Gastroesophageal sphincter (tissue), 3 donors: ENCODE results near the gene LDLRAD4.

Experiments used
- EP300 ChIP-seq: sonication (generic); formaldehyde crosslinking; IDR thresholded peaks from one replicate; pipeline ENCODE4 v1.6.1; 2017; ENCODE audit warnings: antibody characterized with exemption, mild to moderate bottlenecking
- POLR2A ChIP-seq, 2 donors: fragments of 450-650 bp; IDR thresholded peaks; one replicate each; pipeline ENCODE4 v1.6.1; 2017; ENCODE audit warnings: antibody characterized with exemption in 2 of 2, mild to moderate bottlenecking in 2 of 2, moderate library complexity in 1 of 2
- POLR2AphosphoS5 ChIP-seq: sonication (generic); formaldehyde crosslinking; IDR thresholded peaks from one replicate; pipeline ENCODE4 v1.6.1; 2017; ENCODE audit warnings: antibody characterized with exemption
- TF ChIP-seq, protein P1 (sequence below), 4 experiments: fragments of 200-600 bp in 2 of 4; fragments of 450-650 bp in 2 of 4; sonication (generic) in 1 of 4; IDR thresholded peaks; one replicate each; pipeline ENCODE4 v1.5.1; 2017 to 2019; ENCODE audit warnings: antibody characterized with exemption in 4 of 4, mild to moderate bottlenecking in 2 of 4, moderate library complexity in 2 of 4

DNA sequence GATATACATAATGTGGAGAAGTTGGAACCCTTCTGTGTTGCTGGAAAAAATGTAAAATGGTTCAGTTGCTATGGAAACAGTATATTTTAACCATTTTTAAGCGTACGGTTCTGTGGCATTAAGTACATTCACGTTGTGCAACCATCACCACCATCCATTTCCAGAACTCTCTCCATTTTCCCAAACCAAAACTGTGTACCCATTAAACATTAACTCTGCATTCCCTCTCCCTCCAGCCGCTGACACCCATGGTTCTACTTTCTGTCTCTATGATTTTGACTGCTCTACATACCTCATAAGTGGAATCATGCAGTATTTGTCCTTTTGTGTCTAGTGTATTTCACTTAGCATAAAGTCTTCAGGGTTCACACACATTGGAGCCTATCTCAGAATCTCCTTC, 67.3 kb downstream of the LDLRAD4 start:
- no peak for TF ChIP-seq POLR2A (IDR thresholded peaks at IDR 0.05)
- TF ChIP-seq, protein P1, sequence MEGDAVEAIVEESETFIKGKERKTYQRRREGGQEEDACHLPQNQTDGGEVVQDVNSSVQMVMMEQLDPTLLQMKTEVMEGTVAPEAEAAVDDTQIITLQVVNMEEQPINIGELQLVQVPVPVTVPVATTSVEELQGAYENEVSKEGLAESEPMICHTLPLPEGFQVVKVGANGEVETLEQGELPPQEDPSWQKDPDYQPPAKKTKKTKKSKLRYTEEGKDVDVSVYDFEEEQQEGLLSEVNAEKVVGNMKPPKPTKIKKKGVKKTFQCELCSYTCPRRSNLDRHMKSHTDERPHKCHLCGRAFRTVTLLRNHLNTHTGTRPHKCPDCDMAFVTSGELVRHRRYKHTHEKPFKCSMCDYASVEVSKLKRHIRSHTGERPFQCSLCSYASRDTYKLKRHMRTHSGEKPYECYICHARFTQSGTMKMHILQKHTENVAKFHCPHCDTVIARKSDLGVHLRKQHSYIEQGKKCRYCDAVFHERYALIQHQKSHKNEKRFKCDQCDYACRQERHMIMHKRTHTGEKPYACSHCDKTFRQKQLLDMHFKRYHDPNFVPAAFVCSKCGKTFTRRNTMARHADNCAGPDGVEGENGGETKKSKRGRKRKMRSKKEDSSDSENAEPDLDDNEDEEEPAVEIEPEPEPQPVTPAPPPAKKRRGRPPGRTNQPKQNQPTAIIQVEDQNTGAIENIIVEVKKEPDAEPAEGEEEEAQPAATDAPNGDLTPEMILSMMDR (IDR thresholded peaks at IDR 0.05): no peak
- no peak for TF ChIP-seq POLR2AphosphoS5
- no peak for TF ChIP-seq EP300
